K562 (cell line): Measurements from ENCODE around the gene INPP5D. TPM values are rescaled to one million over a fixed set of nuclear protein-coding genes. Genes with fewer than 3 reads are reported as not detected.

ENCODE experiments used
- BACH1 ChIP-seq: fragments of 200-800 bp; sonication (Bioruptor generic); IDR thresholded peaks from 2 replicates; pipeline ENCODE4 v1.6.1; 2016; ENCODE audit warnings: missing genetic modification characterization, missing compliant biosample characterization
- CSDE1 ChIP-seq, 2 experiments: fragments of 450-650 bp; IDR thresholded peaks; 2 replicates each; pipeline ENCODE4 v1.6.1; 2016; ENCODE audit warnings: mild to moderate bottlenecking in 1 of 2
- FOSL1 ChIP-seq: fragments of 200-800 bp; sonication (Bioruptor generic); conservative IDR thresholded peaks from 2 replicates; pipeline ENCODE4 v1.6.1; 2016; ENCODE audit warnings: missing genetic modification characterization, missing compliant biosample characterization
- GABPB1 ChIP-seq: sonication (generic); formaldehyde crosslinking; IDR thresholded peaks from 2 replicates; pipeline ENCODE4 v1.8.0; 2022; ENCODE audit warnings: mild to moderate bottlenecking, missing genetic modification reagents
- LEF1 ChIP-seq: fragments of 450-650 bp; IDR thresholded peaks from 2 replicates; pipeline ENCODE4 v1.6.1; 2016; ENCODE audit warnings: mild to moderate bottlenecking
- MYBL2 ChIP-seq, 2 experiments: fragments of 450-650 bp in 1 of 2; sonication (generic) in 1 of 2; formaldehyde crosslinking in 1 of 2; IDR thresholded peaks; 2 replicates each; pipeline versions ENCODE4 v1.6.1 to v1.8.1; 2017 to 2022; ENCODE audit warnings: borderline replicate concordance in 1 of 2, inconsistent platforms in 1 of 2, low read depth in 1 of 2, mild to moderate bottlenecking in 1 of 2, missing genetic modification reagents in 1 of 2, moderate library complexity in 1 of 2
- NR1H2 ChIP-seq: sonication (generic); formaldehyde crosslinking; IDR thresholded peaks from 2 replicates; pipeline ENCODE4 v1.4.0; 2020; ENCODE audit warnings: mild to moderate bottlenecking, missing genetic modification reagents
- RBM17 ChIP-seq: fragments of 200-400 bp; formaldehyde crosslinking; IDR thresholded peaks from 2 replicates; pipeline ENCODE4 v1.6.1; 2017; ENCODE audit warnings: low read depth, mild to moderate bottlenecking, low read length, borderline replicate concordance
- RUNX1 ChIP-seq: sonication (generic); IDR thresholded peaks from 2 replicates; pipeline ENCODE4 v1.6.1; 2016; ENCODE audit warnings: antibody characterized with exemption, low read depth
- SMARCA5 ChIP-seq: fragments of 450-650 bp; IDR thresholded peaks from 2 replicates; pipeline ENCODE4 v1.6.1; 2016
- SRSF3 ChIP-seq: fragments of 200-400 bp; formaldehyde crosslinking; IDR thresholded peaks from 2 replicates; pipeline ENCODE4 v1.6.1; 2016; ENCODE audit warnings: mild to moderate bottlenecking, low read length, moderate library complexity; ENCODE audit not compliant: insufficient read depth
- SRSF9 ChIP-seq: fragments of 200-400 bp; formaldehyde crosslinking; IDR thresholded peaks from 2 replicates; pipeline ENCODE4 v1.6.1; 2017; ENCODE audit warnings: low read depth, low read length, borderline replicate concordance
- THRB ChIP-seq: fragments of 450-650 bp; formaldehyde crosslinking; conservative IDR thresholded peaks from 2 replicates; pipeline ENCODE4 v1.4.0; 2022; ENCODE audit warnings: mild to moderate bottlenecking, missing genetic modification characterization
- TRIM24 ChIP-seq, 2 experiments: fragments of 450-650 bp; IDR thresholded peaks; 2 replicates each; pipeline ENCODE4 v1.6.1; 2016
- ZFP91 ChIP-seq: sonication (generic); formaldehyde crosslinking; IDR thresholded peaks from 2 replicates; pipeline ENCODE4 v1.8.0; 2022; ENCODE audit warnings: mild to moderate bottlenecking, missing genetic modification reagents
- ZNF140 ChIP-seq: fragments of 250-450 bp; sonication (Bioruptor Pico); IDR thresholded peaks from 2 replicates; pipeline ENCODE4 v1.8.0; 2021; ENCODE audit warnings: moderate library complexity, mild to moderate bottlenecking, inconsistent platforms
- ZNF740 ChIP-seq, 3 experiments: fragments of 200-800 bp in 1 of 3; sonication (Bioruptor generic) in 1 of 3; sonication (generic) in 1 of 3; formaldehyde crosslinking in 1 of 3; IDR thresholded peaks; 2 replicates each; pipeline versions ENCODE4 v1.6.1 to v1.8.0; 2016 to 2022; ENCODE audit warnings: mild to moderate bottlenecking in 2 of 3, missing compliant biosample characterization in 2 of 3, missing genetic modification characterization in 2 of 3, missing genetic modification reagents in 1 of 3
- polyA plus RNA-seq, 8 experiments: library from polyadenylated mRNA; depleted of rRNA in 4 of 8; stranded (reverse) in 5 of 8; unstranded in 3 of 8; fragments of >200 nt; fragmentation: Nextera tagmentation in 2 of 8; fragmentation: Illumina TruSeq in 1 of 8; extraction: Ambion mirVana in 2 of 8; extraction: Trizol in 1 of 8; gene quantifications; 2 replicates each; pipeline versions ENCODE4 v1.2.1 to v1.2.3, GENCODE V29; 2011 to 2014; ENCODE audit warnings: inconsistent platforms in 1 of 8, missing spikeins in 1 of 8
- total RNA-seq, 7 experiments: library from RNA; depleted of rRNA in 6 of 7; stranded (reverse); fragments of >200 nt in 6 of 7; fragmentation: Illumina TruSeq in 2 of 7; extraction: Trizol in 2 of 7; gene quantifications; 2 replicates each; pipeline versions ENCODE4 v1.2.1 to v1.2.3, GENCODE V29; 2011 to 2021; ENCODE audit warnings: low replicate concordance in 1 of 7
- TF ChIP-seq, protein P1 (sequence below): fragments of 150-350 bp; IDR thresholded peaks from 2 replicates; pipeline ENCODE4 v1.6.1; 2014; ENCODE audit warnings: low read depth, mild to moderate bottlenecking, low read length, borderline replicate concordance

INPP5D gene
- total and polyA plus RNA-seq, 9 of the 15 experiments (the other 6 are each of a cell fraction or from before 2014, with no cell fraction given) = 0.55 to 6.2 (median 2.2) TPM

DNA sequence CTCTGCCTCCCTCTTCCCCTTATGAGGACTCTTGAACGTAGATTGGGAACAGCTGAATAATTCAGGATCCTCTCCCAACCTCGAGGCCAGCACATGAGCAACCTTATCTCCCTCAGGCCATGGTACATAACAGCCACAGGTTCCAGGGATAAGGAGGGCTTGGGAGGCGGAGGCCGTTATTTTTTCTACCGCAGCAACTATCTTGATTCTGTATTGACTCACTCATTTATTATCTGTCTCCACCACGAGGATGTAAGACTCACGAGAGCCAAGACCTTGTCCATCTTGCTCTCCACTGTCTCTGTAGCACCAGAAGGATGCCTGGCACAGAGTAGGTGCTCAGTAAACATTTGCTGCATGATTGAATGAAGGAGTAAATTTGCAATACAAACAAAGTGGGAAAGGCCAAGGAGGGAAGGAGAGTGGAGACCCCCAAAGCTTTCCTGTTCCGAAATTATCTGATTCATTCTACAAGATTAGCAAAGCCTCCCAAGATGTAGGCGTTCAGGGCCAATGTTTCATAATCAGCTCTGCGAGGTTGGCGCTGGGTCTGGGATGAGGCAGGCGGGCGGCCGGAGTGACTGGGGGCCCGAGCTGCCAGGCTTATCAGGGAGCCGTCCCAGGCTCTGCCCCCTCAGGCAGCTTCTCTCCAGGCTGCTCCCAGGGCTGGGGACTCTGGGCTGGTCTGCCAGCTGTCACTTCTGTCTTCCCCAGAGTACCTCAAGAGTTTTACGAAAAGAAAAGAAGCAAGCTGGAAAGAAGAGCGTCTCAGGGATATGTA lies 31.6 kb downstream of the INPP5D start (continued):
- TF ChIP-seq THRB (CRISPR knock-in tag) (no peak), ZFP91 (CRISPR knock-in tag) (no peak), CSDE1 (IDR thresholded peaks at IDR 0.05) (no peak), SRSF9 (no peak), SRSF3 (no peak), GABPB1 (CRISPR knock-in tag) (no peak), TRIM24 (IDR thresholded peaks at IDR 0.05) (peak; percentile 95), LEF1 (peak; percentile 90), MYBL2 (IDR thresholded peaks at IDR 0.05; ENCODE audit: low read depth) (no peak; the same call in 1 of the 2 replicates), MYBL2 (CRISPR knock-in tag; IDR thresholded peaks at IDR 0.05; ENCODE audit: borderline replicate concordance) (no peak), RBM17 (no peak), NR1H2 (CRISPR knock-in tag) (no peak), SMARCA5 (no peak), BACH1 (tag) (no peak), FOSL1 (tag) (peak; percentile 97), ZNF140 (CRISPR knock-in tag) (no peak), RUNX1 (peak; percentile 80; the same call in 1 of the 2 replicates), ZNF740 (CRISPR knock-in tag; IDR thresholded peaks at IDR 0.05) (no peak), ZNF740 (tag; IDR thresholded peaks at IDR 0.05) (no peak)
- TF ChIP-seq, protein P1, sequence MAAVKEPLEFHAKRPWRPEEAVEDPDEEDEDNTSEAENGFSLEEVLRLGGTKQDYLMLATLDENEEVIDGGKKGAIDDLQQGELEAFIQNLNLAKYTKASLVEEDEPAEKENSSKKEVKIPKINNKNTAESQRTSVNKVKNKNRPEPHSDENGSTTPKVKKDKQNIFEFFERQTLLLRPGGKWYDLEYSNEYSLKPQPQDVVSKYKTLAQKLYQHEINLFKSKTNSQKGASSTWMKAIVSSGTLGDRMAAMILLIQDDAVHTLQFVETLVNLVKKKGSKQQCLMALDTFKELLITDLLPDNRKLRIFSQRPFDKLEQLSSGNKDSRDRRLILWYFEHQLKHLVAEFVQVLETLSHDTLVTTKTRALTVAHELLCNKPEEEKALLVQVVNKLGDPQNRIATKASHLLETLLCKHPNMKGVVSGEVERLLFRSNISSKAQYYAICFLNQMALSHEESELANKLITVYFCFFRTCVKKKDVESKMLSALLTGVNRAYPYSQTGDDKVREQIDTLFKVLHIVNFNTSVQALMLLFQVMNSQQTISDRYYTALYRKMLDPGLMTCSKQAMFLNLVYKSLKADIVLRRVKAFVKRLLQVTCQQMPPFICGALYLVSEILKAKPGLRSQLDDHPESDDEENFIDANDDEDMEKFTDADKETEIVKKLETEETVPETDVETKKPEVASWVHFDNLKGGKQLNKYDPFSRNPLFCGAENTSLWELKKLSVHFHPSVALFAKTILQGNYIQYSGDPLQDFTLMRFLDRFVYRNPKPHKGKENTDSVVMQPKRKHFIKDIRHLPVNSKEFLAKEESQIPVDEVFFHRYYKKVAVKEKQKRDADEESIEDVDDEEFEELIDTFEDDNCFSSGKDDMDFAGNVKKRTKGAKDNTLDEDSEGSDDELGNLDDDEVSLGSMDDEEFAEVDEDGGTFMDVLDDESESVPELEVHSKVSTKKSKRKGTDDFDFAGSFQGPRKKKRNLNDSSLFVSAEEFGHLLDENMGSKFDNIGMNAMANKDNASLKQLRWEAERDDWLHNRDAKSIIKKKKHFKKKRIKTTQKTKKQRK = no peak
